MCF 10A (cell line): ENCODE results near the gene ZG16. TPM values are rescaled to one million over a fixed set of nuclear protein-coding genes. Genes with fewer than 3 reads are reported as not detected.
A peak's percentile ranks its signal among the peaks of the same experiment; 100 is the strongest.

Source experiments
- BruUV-seq: library from RNA; stranded (reverse); fragments of 400-500 nt; replicated peaks from 2 replicates; lab custom pipeline; 2021; lab: Mats Ljungman, UMichigan
- CTCF ChIA-PET: fragments of 300-600 bp; sonication (Branson Sonifier 250); formaldehyde crosslinking; extraction: SDS; loops from one replicate; lab custom pipeline; 2021; ENCODE audit warnings: antibody characterized with exemption, inconsistent platforms; lab: Yijun Ruan, JAX
- POLR2A ChIA-PET: fragments of 300-600, 350-650 bp; sonication (Branson Sonifier 250); formaldehyde crosslinking; extraction: SDS; loops from one replicate; lab custom pipeline; 2020; ENCODE audit warnings: antibody characterized with exemption, inconsistent platforms; lab: Yijun Ruan, JAX
- DNase-seq: peaks from one replicate; pipeline ENCODE4 v3.0.0-alpha.2; 2018; ENCODE audit not compliant: unreplicated experiment
- H3K27ac Mint-ChIP-seq: one replicate; pipeline ENCODE4 v1.8.0; 2022; ENCODE audit warnings: mild to moderate bottlenecking, low read depth, mixed read lengths; ENCODE audit not compliant: unreplicated experiment
- H3K27me3 Mint-ChIP-seq: one replicate; pipeline ENCODE4 v1.8.0; 2022; ENCODE audit warnings: mixed read lengths; ENCODE audit not compliant: insufficient read depth, unreplicated experiment
- H3K36me3 Mint-ChIP-seq: one replicate; pipeline ENCODE4 v1.8.0; 2022; ENCODE audit warnings: mild to moderate bottlenecking, moderate library complexity, mixed read lengths; ENCODE audit not compliant: insufficient read depth, unreplicated experiment
- H3K4me1 Mint-ChIP-seq: one replicate; pipeline ENCODE4 v1.8.0; 2022; ENCODE audit warnings: mixed read lengths; ENCODE audit not compliant: insufficient read depth, unreplicated experiment
- H3K4me3 Mint-ChIP-seq: one replicate; pipeline ENCODE4 v1.8.0; 2022; ENCODE audit warnings: mild to moderate bottlenecking, moderate library complexity, mixed read lengths; ENCODE audit not compliant: unreplicated experiment
- H3K9me3 Mint-ChIP-seq: one replicate; pipeline ENCODE4 v1.8.0; 2022; ENCODE audit warnings: mixed read lengths; ENCODE audit not compliant: unreplicated experiment
- CTCF ChIP-seq: fragments of 200-600 bp; IDR thresholded peaks from one replicate; pipeline ENCODE4 v1.8.0; 2022; ENCODE audit warnings: antibody characterized with exemption, mild to moderate bottlenecking; ENCODE audit not compliant: unreplicated experiment
- intact Hi-C: fragments of 100-400 bp; cut with micrococcal nuclease; formaldehyde crosslinking; loops from 2 replicates; pipeline ENCODE4 v1.14.1; 2022
- total RNA-seq: library from RNA; stranded (reverse); gene quantifications from 2 replicates; pipeline ENCODE4 v1.2.3, GENCODE V29; 2022

The ZG16 gene
- total RNA-seq, 1 experiment from 2014 or later = not detected

- peak; percentile 50 for TF ChIP-seq CTCF
- CTCF ChIA-PET = interaction anchor here (0.6 to 3.3 kb wide), 11 partner anchors 9 to 224 kb away, joined by 3 to 50 read pairs (median 3); partner anchors contain the start of genes KIF22, MVP, PAGR1 and TAOK2
- peak; percentile 92 for DNase-seq
- H3K27ac Mint-ChIP-seq = peak overlapping the region; percentile 79
- H3K36me3 Mint-ChIP-seq = peaks cover 50% of the 10 kb centered on the region
- H3K27me3 Mint-ChIP-seq = no peaks in the 10 kb centered on the region
- H3K4me1 Mint-ChIP-seq = peaks cover 38% of the 10 kb centered on the region
- BruUV-seq = TSS peak; percentile 20
- peak overlapping the region; percentile 81 for H3K4me3 Mint-ChIP-seq
- intact Hi-C loops = loop anchor here (5.0 kb wide), 1 partner anchor 215 kb away; the partner anchor contains the start of gene C16orf92
- H3K9me3 Mint-ChIP-seq = no peaks in the 10 kb centered on the region
- POLR2A ChIA-PET = interaction anchor here (0.5 to 3.7 kb wide), 15 partner anchors 12 to 258 kb away, joined by 3 to 120 read pairs (median 5); partner anchors contain the start of genes ALDOA, C16orf92, CDIPT and HIRIP3
Observed at GRCh38 chr16:29807426-29808218, 29.6 kb downstream of the ZG16 start.

GRCh38 chr16:29808219-29808900 lies 30.3 kb downstream of the ZG16 start:
- no TSS peak for BruUV-seq
- H3K36me3 Mint-ChIP-seq = peaks cover 45% of the 10 kb centered on the region
- no peaks in the 10 kb centered on the region for H3K27me3 Mint-ChIP-seq
- intact Hi-C loops = loop anchor here (5.0 kb wide), 1 partner anchor 214 kb away; the partner anchor contains the start of gene C16orf92
- DNase-seq = no peak
- H3K9me3 Mint-ChIP-seq = no peaks in the 10 kb centered on the region
- ChIA-PET CTCF (interaction anchor here (0.6 to 3.3 kb wide), 9 partner anchors 9 to 224 kb away, joined by 3 to 50 read pairs (median 3); partner anchors contain the start of genes MVP, PAGR1, TAOK2 and TLCD3B), POLR2A (interaction anchor here (0.5 to 3.7 kb wide), 16 partner anchors 11 to 258 kb away, joined by 3 to 120 read pairs (median 5); partner anchors contain the start of genes ALDOA, C16orf92, CDIPT and HIRIP3)
- no peak for TF ChIP-seq CTCF
- peak overlapping the region; percentile 79 for H3K27ac Mint-ChIP-seq
- H3K4me1 Mint-ChIP-seq = peaks cover 38% of the 10 kb centered on the region
- peak overlapping the region; percentile 81 for H3K4me3 Mint-ChIP-seq

- no TSS peak for BruUV-seq
- H3K27ac Mint-ChIP-seq = peak overlapping the region; percentile 79
- no peak for DNase-seq
- intact Hi-C loops = loop anchor here (5.0 kb wide), 1 partner anchor 213 kb away; the partner anchor contains the start of gene C16orf92
- no peaks in the 10 kb centered on the region for H3K9me3 Mint-ChIP-seq
- CTCF ChIA-PET = interaction anchor here (0.6 to 3.3 kb wide), 3 partner anchors 9 to 223 kb away, joined by 3 to 50 read pairs (median 11); partner anchors contain the start of genes MVP, PAGR1 and TLCD3B
- H3K27me3 Mint-ChIP-seq = no peaks in the 10 kb centered on the region
- H3K4me1 Mint-ChIP-seq = peaks cover 30% of the 10 kb centered on the region
- H3K36me3 Mint-ChIP-seq = peaks cover 44% of the 10 kb centered on the region
- POLR2A ChIA-PET = interaction anchor here (0.7 to 3.7 kb wide), 6 partner anchors 10 to 224 kb away, joined by 3 to 120 read pairs (median 6); partner anchors contain the start of genes KIF22, MVP and PAGR1
- peak overlapping the region; percentile 81 for H3K4me3 Mint-ChIP-seq
- TF ChIP-seq CTCF = no peak
Observed at GRCh38 chr16:29809031-29809747, 31.1 kb downstream of the ZG16 start.
